Heart left ventricle (tissue), 13 donors: ENCODE measurements around the gene MIS18BP1.

ENCODE experiments used
- CTCF ChIP-seq, 12 donors: fragments of 200-600 bp; sonication (generic) in 4 of 12; IDR thresholded peaks; one replicate each; pipeline versions ENCODE4 v1.5.0 to v1.8.0; 2018 to 2022; ENCODE audit warnings: antibody characterized with exemption in 12 of 12, mild to moderate bottlenecking in 5 of 12
- POLR2A ChIP-seq, 2 donors: fragments of 450-650 bp; IDR thresholded peaks; one replicate each; pipeline ENCODE4 v1.6.1; 2017; ENCODE audit warnings: antibody characterized with exemption in 2 of 2, mild to moderate bottlenecking in 2 of 2, moderate library complexity in 2 of 2
- donor health status: ischemic (EF 13 %, LVEDD 7.1; RV severe dilation, severe dysfunction).
- donor health status: DM: no; HTN: yes; CAD: no.
- donor health status: DM: no; HTN: no; CAD: no.
- donor health status: ischemic (EF 25% LVEDD 6.9; RV normal size, moderate dysfunction).
- donor health status: ischemic (EF 25% LVEDD 5.7; RV mildly dilated, moderate dysfunction).
- donor health status: ischemic (EF 35%, LVEDD 5.7; RV mildly dilated, moderate dysfunction).
- donor health status: nonischemic (EF 11% LVEDD 7.7; RV severe dilation, severe dysfunction).
- donor health status: DM: yes; HTN: yes; CAD: no.
- donor health status: PGD.
- donor health status: ischemic (EF 29% LVEDD 5.4; RV normal size, mild dysfunction).
- donor health status: nonischemic (EF 23%, LVEDD 6.1; RV moderate dilation, normal function).

GRCh38 chr14:45199230-45199629, 53.8 kb downstream of the MIS18BP1 start:
- TF ChIP-seq POLR2A (IDR thresholded peaks at IDR 0.05) (no peak), CTCF (IDR thresholded peaks at IDR 0.05) (no peak)
